ENCODE results near the gene SF3B2. TPM values are rescaled to one million over a fixed set of nuclear protein-coding genes. Genes with fewer than 3 reads are reported as not detected.
"Not testable (repeated sequence)": the region's sequence is repeated elsewhere in the genome, so short reads cannot be mapped to it uniquely, and the experiment has no call there.

Gene SF3B2
- total RNA-seq (100 to 1,000 TPM; 184 to 197 TPM), polyA plus RNA-seq (100 to 1,000 TPM in 1 of 3 donors, 10 to 100 TPM in 2; 70.3 to 115 (median 91.6) TPM), total RNA-seq (252 to 449 (median 303) reads per million in 6 experiments)

GRCh38 chr11:66051766-66052663 is at the start of gene SF3B2:
SF3B2 (plus strand) TSS chr11:66052364; CDS start chr11:66052385, 21 bp downstream.
- peak within 1 kb of the TSS; percentile 98 to 100 (median 99) for H3K4me3 Mint-ChIP-seq
- H3K36me3 Mint-ChIP-seq, result peaks cover 3 to 39% (median 3%) of the 10 kb centered on the region in 3 donors
- H3K27ac Mint-ChIP-seq, result peak within 1 kb of the TSS; percentile 95 to 99 (median 98)

GRCh38 chr11:66002648-66003225 is 49.4 kb upstream of the SF3B2 start:
- POLR2A ChIA-PET, result interaction anchor here (0.7 to 2.1 kb wide), 24 partner anchors 9 to 462 kb away, joined by 3 to 30 read pairs (median 4); partner anchors contain the start of genes CCDC85B, CFL1, CST6 and FIBP
- DNase-seq (peak in 1 of 10 donors; percentile 80), ATAC-seq (peak; percentile 68 to 79)
- H3K27me3 Mint-ChIP-seq, result no peaks in the 10 kb centered on the region
- H3K27ac Mint-ChIP-seq, result peak overlapping the region; percentile 98 to 100 (median 99)
- peak overlapping the region; percentile 98 to 100 (median 99) for H3K4me3 Mint-ChIP-seq
- H3K36me3 Mint-ChIP-seq, result peaks cover 6 to 56% (median 6%) of the 10 kb centered on the region in 3 donors
- peaks cover 13 to 49% (median 47%) of the 10 kb centered on the region in 4 donors for H3K4me1 Mint-ChIP-seq
- no peaks in the 10 kb centered on the region for H3K9me3 Mint-ChIP-seq

More at GRCh38 chr11:66051766-66052663, at the start of gene SF3B2:
- Mint-ChIP-seq H3K4me1 (peaks cover 19 to 44% (median 37%) of the 10 kb centered on the region in 4 donors), H3K27me3 (peaks cover 0 to 5% (median 0%) of the 10 kb centered on the region in 5 donors), H3K9me3 (no peaks in the 10 kb centered on the region)
- POLR2A ChIA-PET, result interaction anchor here (0.7 to 2.9 kb wide), 19 partner anchors 9 to 476 kb away, joined by 3 to 26 read pairs (median 4); partner anchors contain the start of genes BANF1, CST6, EHBP1L1 and EIF1AD
- ATAC-seq (peak; percentile 95 to 97), DNase-seq (peak; percentile 88 to 97 (median 94))

GRCh38 chr11:66003291-66003690 is 48.9 kb upstream of the SF3B2 start:
- POLR2A ChIA-PET, result interaction anchor here (0.7 to 2.1 kb wide), 11 partner anchors 17 to 292 kb away, joined by 3 to 30 read pairs (median 5); partner anchors contain the start of genes CCDC85B, CFL1, KAT5 and MUS81
- DNase-seq, result peak in 1 of 10 donors; percentile 62
- H3K4me3 Mint-ChIP-seq, result peak overlapping the region; percentile 81 to 100 (median 98)
- H3K4me1 Mint-ChIP-seq, result peaks cover 12 to 47% (median 45%) of the 10 kb centered on the region in 4 donors
- peaks cover 5 to 50% (median 6%) of the 10 kb centered on the region in 3 donors for H3K36me3 Mint-ChIP-seq
- no peaks in the 10 kb centered on the region for H3K27me3 Mint-ChIP-seq
- H3K9me3 Mint-ChIP-seq, result no peaks in the 10 kb centered on the region
- ATAC-seq, result no peak
- H3K27ac Mint-ChIP-seq, result peak overlapping the region; percentile 66 to 99 (median 89)

- POLR2A ChIA-PET, result no interaction called here
- H3K36me3 Mint-ChIP-seq, result peaks cover 3 to 41% (median 6%) of the 10 kb centered on the region in 3 donors
- ATAC-seq, result no peak
- H3K27ac Mint-ChIP-seq, result peak overlapping the region in 7 of 10 donors; percentile 31 to 71 (median 60)
- H3K4me3 Mint-ChIP-seq, result peak overlapping the region in 9 of 10 donors; percentile 25 to 100 (median 52)
- H3K4me1 Mint-ChIP-seq, result peaks cover 12 to 45% (median 41%) of the 10 kb centered on the region in 4 donors
- no peaks in the 10 kb centered on the region for H3K9me3 Mint-ChIP-seq
- H3K27me3 Mint-ChIP-seq, result no peaks in the 10 kb centered on the region
- DNase-seq, result peak in 1 of 10 donors; percentile 54
Observed at GRCh38 chr11:66004186-66004585, 48.0 kb upstream of the SF3B2 start.

- H3K27me3 Mint-ChIP-seq, result peaks cover 0 to 4% (median 0%) of the 10 kb centered on the region in 5 donors
- no peak for ATAC-seq
Observed at GRCh38 chr11:66006134-66006890, 45.9 kb upstream of the SF3B2 start.

GRCh38 chr11:66006891-66007176 is 45.3 kb upstream of the SF3B2 start:
- no peak overlapping the region for H3K27ac Mint-ChIP-seq
- peaks cover 9 to 23% (median 20%) of the 10 kb centered on the region in 4 donors for H3K4me1 Mint-ChIP-seq
- peaks cover 3 to 27% (median 5%) of the 10 kb centered on the region in 3 donors for H3K36me3 Mint-ChIP-seq
- H3K9me3 Mint-ChIP-seq, result no peaks in the 10 kb centered on the region
- no peak for DNase-seq
- no peak for ATAC-seq
- no peak overlapping the region for H3K4me3 Mint-ChIP-seq
- POLR2A ChIA-PET, result no interaction called here
- H3K27me3 Mint-ChIP-seq, result peaks cover 0 to 4% (median 0%) of the 10 kb centered on the region in 5 donors

More at GRCh38 chr11:66006134-66006890, 45.9 kb upstream of the SF3B2 start:
- Mint-ChIP-seq H3K4me1 (peaks cover 11 to 27% (median 25%) of the 10 kb centered on the region in 4 donors), H3K27ac (peak overlapping the region in 3 of 10 donors; percentile 32 to 74 (median 73)), H3K36me3 (peaks cover 3 to 29% (median 6%) of the 10 kb centered on the region in 3 donors), H3K9me3 (no peaks in the 10 kb centered on the region), H3K4me3 (peak overlapping the region in 1 of 10 donors; percentile 24)
- DNase-seq, result peak in 1 of 10 donors; percentile 54
- POLR2A ChIA-PET, result interaction anchor here (0.6 kb wide), 1 partner anchor 28 kb away, joined by 4 read pairs; no protein-coding TSS in a partner anchor

GRCh38 chr11:66007201-66007634 is 44.9 kb upstream of the SF3B2 start:
- POLR2A ChIA-PET, result no interaction called here
- Mint-ChIP-seq H3K4me1 (peaks cover 5 to 19% (median 16%) of the 10 kb centered on the region in 4 donors), H3K27ac (peak overlapping the region in 2 of 10 donors; percentile 35 to 43), H3K9me3 (no peaks in the 10 kb centered on the region), H3K36me3 (peaks cover under 1 to 23% (median 3%) of the 10 kb centered on the region in 3 donors), H3K4me3 (no peak overlapping the region), H3K27me3 (peaks cover 0 to 4% (median 0%) of the 10 kb centered on the region in 5 donors)
- DNase-seq, result peak in 1 of 10 donors; percentile 26
- ATAC-seq, result no peak

- Mint-ChIP-seq H3K27me3 (peaks cover 0 to 8% (median 0%) of the 10 kb centered on the region in 5 donors), H3K4me1 (peaks cover 3 to 14% (median 8%) of the 10 kb centered on the region in 4 donors), H3K27ac (peak overlapping the region in 4 of 10 donors; percentile 36 to 66 (median 38)), H3K4me3 (peak overlapping the region in 1 of 10 donors; percentile 24), H3K36me3 (peaks cover 0 to 20% (median 3%) of the 10 kb centered on the region in 3 donors), H3K9me3 (no peaks in the 10 kb centered on the region)
- no peak for ATAC-seq
- no peak for DNase-seq
- POLR2A ChIA-PET, result no interaction called here
Observed at GRCh38 chr11:66008095-66008467, 44.1 kb upstream of the SF3B2 start.

GRCh38 chr11:66008468-66009101 is 43.6 kb upstream of the SF3B2 start:
- Mint-ChIP-seq H3K4me3 (no peak overlapping the region), H3K9me3 (no peaks in the 10 kb centered on the region), H3K27ac (peak overlapping the region in 2 of 10 donors; percentile 37 to 40), H3K4me1 (peaks cover 0 to 11% (median 5%) of the 10 kb centered on the region in 4 donors), H3K27me3 (peaks cover 0 to 12% (median 0%) of the 10 kb centered on the region in 5 donors), H3K36me3 (peaks cover 0 to 15% (median 3%) of the 10 kb centered on the region in 3 donors)
- POLR2A ChIA-PET, result interaction anchor here (0.7 kb wide), 2 partner anchors 37 to 289 kb away, joined by 4 to 5 read pairs; no protein-coding TSS in a partner anchor
- ATAC-seq (no peak), DNase-seq (peak in 1 of 10 donors; percentile 41)

GRCh38 chr11:66010036-66010435 is 42.1 kb upstream of the SF3B2 start:
- H3K36me3 Mint-ChIP-seq, POLR2A ChIA-PET, H3K4me3 Mint-ChIP-seq, H3K4me1 Mint-ChIP-seq, ATAC-seq, H3K9me3 Mint-ChIP-seq, DNase-seq: not testable (repeated sequence)
- H3K27me3 Mint-ChIP-seq, result peaks cover 1 to 15% (median 8%) of the 10 kb centered on the region in 5 donors
- H3K27ac Mint-ChIP-seq, result peak overlapping the region in 2 of 10 donors; percentile 12 to 80

- ATAC-seq, result no peak
- Mint-ChIP-seq H3K4me3 (peak overlapping the region in 2 of 10 donors; percentile 26 to 51), H3K36me3 (no peaks in the 10 kb centered on the region), H3K27ac (no peak overlapping the region), H3K9me3 (no peaks in the 10 kb centered on the region), H3K27me3 (peaks cover 1 to 15% (median 10%) of the 10 kb centered on the region in 5 donors), H3K4me1 (peaks cover 0 to 4% (median 2%) of the 10 kb centered on the region in 4 donors)
- POLR2A ChIA-PET, result interaction anchor here (0.6 to 1.4 kb wide), 4 partner anchors 9 to 362 kb away, joined by 3 to 6 read pairs (median 4); partner anchors contain the start of genes BANF1, EIF1AD and SF3B2
- DNase-seq, result no peak
Observed at GRCh38 chr11:66011239-66011784, 40.9 kb upstream of the SF3B2 start.
